Sigmoid colon (tissue), 7 donors: ENCODE measurements around the gene DYSF. TPM values are rescaled to one million over a fixed set of nuclear protein-coding genes. Genes with fewer than 3 reads are reported as not detected.

Source experiments
- DNase-seq: peaks from one replicate; pipeline ENCODE4 v3.0.0-alpha.2; 2019
- H3K27ac ChIP-seq, 4 donors: fragments of 200-600 bp; sonication (generic); one replicate each; pipeline ENCODE4 v1.5.1; 2016 to 2019; ENCODE audit warnings: mild to moderate bottlenecking in 1 of 4
- H3K27me3 ChIP-seq, 3 donors: fragments of 200-600 bp; sonication (generic); one replicate each; pipeline ENCODE4 v1.5.1; 2019; ENCODE audit warnings: mild to moderate bottlenecking in 1 of 3
- H3K36me3 ChIP-seq, 4 donors: fragments of 200-600 bp; sonication (generic); one replicate each; pipeline ENCODE4 v1.5.1; 2016 to 2019
- H3K4me1 ChIP-seq, 4 donors: fragments of 200-600 bp; sonication (generic); one replicate each; pipeline ENCODE4 v1.5.1; 2017 to 2019
- H3K4me3 ChIP-seq, 4 donors: fragments of 200-600 bp; sonication (generic); one replicate each; pipeline ENCODE4 v1.5.1; 2017 to 2019; ENCODE audit warnings: mild to moderate bottlenecking in 2 of 4, moderate library complexity in 1 of 4
- H3K9me3 ChIP-seq, 4 donors: fragments of 200-600 bp in 3 of 4; sonication (generic) in 3 of 4; one replicate each; pipeline versions ENCODE4 v1.5.1 to v1.6.1; 2013 to 2019
- CTCF ChIP-seq, 4 experiments: fragments of 450-650 bp in 3 of 4; fragments of 200-600 bp in 1 of 4; IDR thresholded peaks; one replicate each; pipeline ENCODE4 v1.5.1; 2016 to 2019; ENCODE audit warnings: antibody characterized with exemption in 4 of 4, mild to moderate bottlenecking in 3 of 4, moderate library complexity in 2 of 4
- EP300 ChIP-seq, 4 donors: sonication (generic); formaldehyde crosslinking; IDR thresholded peaks; one replicate each; pipeline ENCODE4 v1.6.1; 2017; ENCODE audit warnings: antibody characterized with exemption in 4 of 4
- POLR2A ChIP-seq, 2 donors: fragments of 450-650 bp; IDR thresholded peaks; one replicate each; pipeline ENCODE4 v1.6.1; 2016; ENCODE audit warnings: antibody characterized with exemption in 2 of 2, mild to moderate bottlenecking in 2 of 2, moderate library complexity in 2 of 2
- POLR2AphosphoS5 ChIP-seq, 4 donors: sonication (generic); formaldehyde crosslinking; IDR thresholded peaks; one replicate each; pipeline ENCODE4 v1.6.1; 2017; ENCODE audit warnings: antibody characterized with exemption in 4 of 4
- WGBS, 2 donors: extraction: QIAGEN DNeasy Blood & Tissue Kit; methylation state at CpG; one replicate each; pipeline ENCODE4 v1.1.7; 2013; 5-methylcytosine and 5-hydroxymethylcytosine counted together
- intact Hi-C: fragments of 100-400 bp; cut with DNase I; formaldehyde crosslinking; loops from one replicate; pipeline ENCODE4 v1.15.1; 2023
- polyA plus RNA-seq, 3 donors: library from polyadenylated mRNA; stranded (reverse); fragments of 200-250 nt; gene quantifications; one replicate each; pipeline ENCODE4 v1.2.3, GENCODE V29; 2013
- total RNA-seq, 4 donors: library from RNA; depleted of rRNA; stranded (reverse); fragments of >200 nt; gene quantifications; one replicate each; pipeline ENCODE4 v1.1.0, GENCODE V29; 2016
- donor health status: healthy with polysubstance abuse.
- donor health status: Bipolar disorder and iron deficiency.
- donor health status: healthy.

Gene DYSF
- total and polyA plus RNA-seq, 7 donors = 1.6 to 49.6 (median 12.5) TPM

GRCh38 chr2:71620116-71620515, 166.8 kb downstream of the DYSF start:
- TF ChIP-seq EP300 (IDR thresholded peaks at IDR 0.05) = no peak
- TF ChIP-seq POLR2A (IDR thresholded peaks at IDR 0.05) = no peak
- TF ChIP-seq CTCF (IDR thresholded peaks at IDR 0.05) = no peak
- TF ChIP-seq POLR2AphosphoS5 (IDR thresholded peaks at IDR 0.05) = no peak
- peak; percentile 56 for DNase-seq
- Histone ChIP-seq H3K9me3 (no peaks in the 10 kb centered on the region), H3K4me1 (peaks cover 0 to 8% (median 6%) of the 10 kb centered on the region in 4 donors), H3K27ac (no peak overlapping the region), H3K4me3 (no peak overlapping the region), H3K36me3 (no peaks in the 10 kb centered on the region), H3K27me3 (no peaks in the 10 kb centered on the region)
- WGBS, 2 donors = 87 to 92% methylated on average over 6 of the region's 6 CpGs
- intact Hi-C loops = no loop called here

DNA sequence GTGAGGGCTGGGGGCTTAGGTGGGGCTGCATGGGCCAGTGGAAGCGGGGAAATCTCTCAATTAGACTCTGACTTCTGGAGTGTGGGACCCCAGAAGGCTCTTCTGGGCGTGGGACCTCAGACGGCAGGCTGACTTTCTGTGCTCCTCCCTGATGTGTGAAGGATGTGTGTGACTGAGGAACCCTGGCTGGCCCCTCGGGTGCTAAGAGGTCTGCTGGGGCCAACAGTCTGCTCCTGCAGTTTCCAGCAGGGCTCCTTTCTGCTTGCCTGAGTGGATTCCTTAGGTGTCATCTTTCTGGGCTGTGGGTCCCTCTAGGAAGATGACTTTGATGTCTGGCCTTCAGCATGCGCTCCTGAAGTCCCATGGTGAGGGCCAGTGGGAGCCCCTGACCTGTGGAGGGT, 167.5 kb downstream of the DYSF start:
- no peak overlapping the region for H3K27ac ChIP-seq
- TF ChIP-seq POLR2A (IDR thresholded peaks at IDR 0.05) (no peak), CTCF (IDR thresholded peaks at IDR 0.05) (no peak), EP300 (IDR thresholded peaks at IDR 0.05) (no peak), POLR2AphosphoS5 (IDR thresholded peaks at IDR 0.05) (no peak)
- intact Hi-C loops = no loop called here
- no peaks in the 10 kb centered on the region for H3K36me3 ChIP-seq
- H3K4me3 ChIP-seq = no peak overlapping the region
- H3K27me3 ChIP-seq = no peaks in the 10 kb centered on the region
- peaks cover 0 to under 1% (median 0%) of the 10 kb centered on the region in 4 donors for H3K4me1 ChIP-seq
- no peak for DNase-seq
- 62 to 85% methylated on average over 5 of the region's 5 CpGs for WGBS, 2 donors
- no peaks in the 10 kb centered on the region for H3K9me3 ChIP-seq

DNA sequence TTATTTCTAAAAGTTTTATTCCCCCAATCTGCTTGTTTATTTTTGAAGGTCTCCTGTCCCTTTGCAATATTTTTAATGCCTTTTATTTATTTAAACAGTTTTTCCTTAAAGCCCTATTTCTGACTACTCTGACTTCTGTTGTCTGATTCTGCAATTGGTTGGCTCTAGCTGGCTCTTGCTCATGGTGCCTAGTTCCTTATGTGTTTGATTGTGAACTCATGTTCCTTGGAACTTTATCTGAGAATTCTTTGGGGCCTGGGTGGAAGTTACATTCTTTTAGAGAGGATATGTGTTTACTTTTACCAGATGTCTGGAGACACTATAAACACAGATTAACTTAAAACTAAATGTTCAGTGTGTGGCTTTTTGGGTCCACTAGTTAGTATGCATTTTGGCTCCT, 175.9 kb downstream of the DYSF start:
- Histone ChIP-seq H3K4me1 (no peaks in the 10 kb centered on the region), H3K27me3 (no peaks in the 10 kb centered on the region), H3K36me3 (no peaks in the 10 kb centered on the region), H3K4me3 (no peak overlapping the region), H3K9me3 (no peaks in the 10 kb centered on the region), H3K27ac (no peak overlapping the region)
- intact Hi-C loops = no loop called here
- TF ChIP-seq CTCF (IDR thresholded peaks at IDR 0.05) (no peak), EP300 (IDR thresholded peaks at IDR 0.05) (no peak), POLR2A (IDR thresholded peaks at IDR 0.05) (no peak), POLR2AphosphoS5 (IDR thresholded peaks at IDR 0.05) (no peak)
- DNase-seq = no peak

DNA sequence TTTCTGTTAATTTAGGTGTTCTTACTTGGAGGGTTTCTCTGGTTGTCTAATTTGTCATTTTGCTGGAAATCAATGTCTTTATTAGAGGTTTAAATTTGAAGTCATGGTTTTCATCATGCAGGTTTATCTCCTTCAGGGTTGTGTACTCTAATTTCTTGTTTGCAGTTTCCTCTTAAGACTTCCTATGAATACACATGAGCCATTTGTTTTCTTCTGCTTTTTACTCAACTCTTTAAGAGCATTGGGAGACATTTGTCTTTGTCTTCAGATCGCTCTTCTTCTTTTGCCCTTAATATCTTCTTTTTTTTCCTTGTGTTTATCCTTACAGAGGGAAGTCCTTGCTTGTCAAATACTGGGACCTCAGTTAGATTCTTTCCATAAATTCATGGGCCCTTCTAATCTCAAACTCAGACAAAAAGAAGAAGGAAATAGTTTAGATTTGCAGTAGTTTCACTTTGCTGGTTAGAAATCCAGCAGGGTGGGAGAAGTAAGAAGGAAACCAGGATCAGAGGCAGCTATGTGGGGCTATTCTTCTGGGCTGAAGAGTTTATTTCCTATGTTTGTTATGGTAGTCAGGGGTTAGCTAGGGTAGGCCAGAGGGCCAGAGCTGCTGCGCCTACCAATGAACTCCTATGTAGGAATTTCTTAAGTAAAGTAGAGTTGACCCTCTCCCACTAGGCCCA, 176.6 kb downstream of the DYSF start:
- intact Hi-C loops = no loop called here
- TF ChIP-seq POLR2A (IDR thresholded peaks at IDR 0.05) = no peak
- TF ChIP-seq EP300 (IDR thresholded peaks at IDR 0.05) = no peak
- TF ChIP-seq POLR2AphosphoS5 (IDR thresholded peaks at IDR 0.05) = no peak
- TF ChIP-seq CTCF (IDR thresholded peaks at IDR 0.05) = no peak
- 80 to 90% methylated on average over 2 of the region's 2 CpGs for WGBS, 2 donors
- Histone ChIP-seq H3K4me1 (no peaks in the 10 kb centered on the region), H3K27ac (no peak overlapping the region), H3K36me3 (no peaks in the 10 kb centered on the region), H3K9me3 (no peaks in the 10 kb centered on the region), H3K27me3 (no peaks in the 10 kb centered on the region), H3K4me3 (no peak overlapping the region)
- no peak for DNase-seq
